IPS-NIHi11 (cell line): ENCODE results near the gene TFDP1.
A peak's percentile ranks its signal among the peaks of the same experiment; 100 is the strongest.

Experiments
- DNase-seq: peaks from one replicate; pipeline ENCODE4 v3.0.0; 2012; ENCODE audit warnings: mixed read lengths, low spot score

Gene TFDP1

GRCh38 chr13:113584205-113584869 is at the start of gene TFDP1:
TFDP1 (plus strand) TSS chr13:113584753; CDS start chr13:113585838, 1,085 bp downstream.
- DNase-seq: peak; percentile 97

- no peak for DNase-seq
Observed at GRCh38 chr13:113535381-113535781, 49.2 kb upstream of the TFDP1 start.

- DNase-seq: no peak
Observed at GRCh38 chr13:113536461-113537110, 48.0 kb upstream of the TFDP1 start.

- no peak for DNase-seq
Observed at GRCh38 chr13:113537205-113537604, 47.3 kb upstream of the TFDP1 start.

GRCh38 chr13:113537909-113538688 is 46.5 kb upstream of the TFDP1 start:
- DNase-seq: no peak

- DNase-seq: no peak
Observed at GRCh38 chr13:113538689-113539058, 45.9 kb upstream of the TFDP1 start.

- no peak for DNase-seq
Observed at GRCh38 chr13:113539176-113539575, 45.4 kb upstream of the TFDP1 start.

GRCh38 chr13:113539822-113540221 is 44.7 kb upstream of the TFDP1 start:
- DNase-seq: no peak

GRCh38 chr13:113540523-113540922 is 44.0 kb upstream of the TFDP1 start:
- no peak for DNase-seq

GRCh38 chr13:113542751-113543424 is 41.7 kb upstream of the TFDP1 start:
- DNase-seq: no peak

GRCh38 chr13:113544071-113544891 is 40.3 kb upstream of the TFDP1 start:
- no peak for DNase-seq

- DNase-seq: no peak
Observed at GRCh38 chr13:113544896-113545295, 39.7 kb upstream of the TFDP1 start.

GRCh38 chr13:113545455-113545930 is 39.1 kb upstream of the TFDP1 start:
- DNase-seq: no peak

- DNase-seq: no peak
Observed at GRCh38 chr13:113545931-113546516, 38.5 kb upstream of the TFDP1 start.

GRCh38 chr13:113546571-113547237 is 37.8 kb upstream of the TFDP1 start:
- DNase-seq: no peak

GRCh38 chr13:113547238-113547971 is 37.1 kb upstream of the TFDP1 start:
- DNase-seq: no peak

GRCh38 chr13:113548171-113548641 is 36.3 kb upstream of the TFDP1 start:
- DNase-seq: no peak

GRCh38 chr13:113548778-113549621 is 35.6 kb upstream of the TFDP1 start:
- DNase-seq: no peak

GRCh38 chr13:113550453-113550852 is 34.1 kb upstream of the TFDP1 start:
- DNase-seq: no peak
